Sigmoid colon (tissue), 7 donors: ENCODE measurements around the gene UPK3BL2. TPM values are rescaled to one million over a fixed set of nuclear protein-coding genes. Genes with fewer than 3 reads are reported as not detected.
A peak's percentile ranks its signal among the peaks of the same experiment; 100 is the strongest.
"Not testable (repeated sequence)": the region's sequence is repeated elsewhere in the genome, so short reads cannot be mapped to it uniquely, and the experiment has no call there.

Experiments used
- DNase-seq: peaks from one replicate; pipeline ENCODE4 v3.0.0-alpha.2; 2019
- H3K27ac ChIP-seq, 4 donors: fragments of 200-600 bp; sonication (generic); one replicate each; pipeline ENCODE4 v1.5.1; 2016 to 2019; ENCODE audit warnings: mild to moderate bottlenecking in 1 of 4
- H3K27me3 ChIP-seq, 3 donors: fragments of 200-600 bp; sonication (generic); one replicate each; pipeline ENCODE4 v1.5.1; 2019; ENCODE audit warnings: mild to moderate bottlenecking in 1 of 3
- H3K36me3 ChIP-seq, 4 donors: fragments of 200-600 bp; sonication (generic); one replicate each; pipeline ENCODE4 v1.5.1; 2016 to 2019
- H3K4me1 ChIP-seq, 4 donors: fragments of 200-600 bp; sonication (generic); one replicate each; pipeline ENCODE4 v1.5.1; 2017 to 2019
- H3K4me3 ChIP-seq, 4 donors: fragments of 200-600 bp; sonication (generic); one replicate each; pipeline ENCODE4 v1.5.1; 2017 to 2019; ENCODE audit warnings: mild to moderate bottlenecking in 2 of 4, moderate library complexity in 1 of 4
- H3K9me3 ChIP-seq, 4 donors: fragments of 200-600 bp in 3 of 4; sonication (generic) in 3 of 4; one replicate each; pipeline versions ENCODE4 v1.5.1 to v1.6.1; 2013 to 2019
- POLR2A ChIP-seq, 2 donors: fragments of 450-650 bp; IDR thresholded peaks; one replicate each; pipeline ENCODE4 v1.6.1; 2016; ENCODE audit warnings: antibody characterized with exemption in 2 of 2, mild to moderate bottlenecking in 2 of 2, moderate library complexity in 2 of 2
- POLR2AphosphoS5 ChIP-seq, 4 donors: sonication (generic); formaldehyde crosslinking; IDR thresholded peaks; one replicate each; pipeline ENCODE4 v1.6.1; 2017; ENCODE audit warnings: antibody characterized with exemption in 4 of 4
- WGBS, 2 donors: extraction: QIAGEN DNeasy Blood & Tissue Kit; methylation state at CpG; one replicate each; pipeline ENCODE4 v1.1.7; 2013; 5-methylcytosine and 5-hydroxymethylcytosine counted together
- intact Hi-C: fragments of 100-400 bp; cut with DNase I; formaldehyde crosslinking; loops from one replicate; pipeline ENCODE4 v1.15.1; 2023
- polyA plus RNA-seq, 3 donors: library from polyadenylated mRNA; stranded (reverse); fragments of 200-250 nt; gene quantifications; one replicate each; pipeline ENCODE4 v1.2.3, GENCODE V29; 2013
- total RNA-seq, 4 donors: library from RNA; depleted of rRNA; stranded (reverse); fragments of >200 nt; gene quantifications; one replicate each; pipeline ENCODE4 v1.1.0, GENCODE V29; 2016
- TF ChIP-seq, protein P1 (sequence below), 4 experiments: fragments of 450-650 bp in 3 of 4; fragments of 200-600 bp in 1 of 4; IDR thresholded peaks; one replicate each; pipeline ENCODE4 v1.5.1; 2016 to 2019; ENCODE audit warnings: antibody characterized with exemption in 4 of 4, mild to moderate bottlenecking in 3 of 4, moderate library complexity in 2 of 4
- donor health status: healthy with polysubstance abuse.
- donor health status: Bipolar disorder and iron deficiency.
- donor health status: healthy.

The UPK3BL2 gene
- total and polyA plus RNA-seq, 7 donors, result 0.99 to 14.2 (median 3.6) TPM; not detected in 2

DNA sequence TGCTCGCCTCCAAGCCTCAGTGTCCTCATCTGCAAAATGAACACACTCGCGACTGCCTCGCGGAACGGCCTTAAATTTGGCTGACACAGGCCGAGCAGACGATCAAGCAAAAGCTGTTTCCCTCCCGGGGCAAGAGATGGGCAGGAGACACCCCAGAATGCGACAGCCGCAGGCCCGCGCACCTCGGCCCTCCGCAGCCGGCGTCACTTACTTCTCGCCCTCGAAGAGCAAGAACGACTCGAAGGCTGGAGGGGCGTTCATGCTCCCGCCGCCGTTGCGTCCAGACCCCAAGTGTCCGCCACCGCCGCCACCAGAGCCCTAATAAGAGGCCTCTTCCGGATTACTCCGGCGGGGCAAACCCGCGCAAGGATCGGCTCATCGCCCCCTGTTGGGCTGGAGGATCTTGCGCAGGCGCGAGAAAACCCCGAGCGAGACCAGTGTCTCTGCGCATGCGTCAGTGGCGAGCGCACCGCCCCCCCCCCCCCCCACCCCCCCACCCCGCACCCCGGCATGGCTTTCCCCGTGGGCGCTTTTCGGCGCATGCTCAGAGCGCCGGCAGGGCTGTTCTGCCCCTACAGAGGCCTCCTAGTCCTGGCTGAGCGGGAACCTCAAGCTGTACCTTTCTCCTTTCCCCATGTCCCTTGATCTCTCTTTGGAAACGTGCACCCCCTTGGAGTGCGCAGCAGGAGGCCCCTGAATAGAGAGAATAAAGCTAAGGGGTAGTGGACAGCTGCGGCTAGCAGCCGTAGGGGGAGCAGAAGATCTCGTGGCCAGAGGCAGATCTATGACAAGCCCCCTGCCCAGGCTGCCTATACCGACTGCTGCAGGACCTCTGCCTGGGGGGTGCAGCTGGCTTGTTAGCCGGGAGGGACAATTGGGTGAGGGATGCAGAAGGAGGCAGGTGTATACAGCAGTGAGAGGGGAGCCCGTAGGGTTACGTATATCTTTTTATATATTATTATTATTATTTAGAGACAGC is 29.1 kb upstream of the UPK3BL2 start, which contains the start of gene POLR2J3:
Gene POLR2J3, minus strand, starts transcription at position 323 of the 979 bp plus-strand sequence. Its CDS starts 62 bp downstream, at position 261.
- H3K27me3 ChIP-seq, intact Hi-C loops, H3K36me3 ChIP-seq, H3K4me1 ChIP-seq, H3K9me3 ChIP-seq: not testable (repeated sequence)
- Histone ChIP-seq H3K27ac (peak within 1 kb of the TSS; percentile 68 to 85 (median 78)), H3K4me3 (peak within 1 kb of the TSS; percentile 54 to 82 (median 63))
- DNase-seq, result peak; percentile 96
- TF ChIP-seq POLR2AphosphoS5 (IDR thresholded peaks at IDR 0.05), result peak in 3 of 4 donors; percentile 58 to 77 (median 75)
- TF ChIP-seq, protein P1, sequence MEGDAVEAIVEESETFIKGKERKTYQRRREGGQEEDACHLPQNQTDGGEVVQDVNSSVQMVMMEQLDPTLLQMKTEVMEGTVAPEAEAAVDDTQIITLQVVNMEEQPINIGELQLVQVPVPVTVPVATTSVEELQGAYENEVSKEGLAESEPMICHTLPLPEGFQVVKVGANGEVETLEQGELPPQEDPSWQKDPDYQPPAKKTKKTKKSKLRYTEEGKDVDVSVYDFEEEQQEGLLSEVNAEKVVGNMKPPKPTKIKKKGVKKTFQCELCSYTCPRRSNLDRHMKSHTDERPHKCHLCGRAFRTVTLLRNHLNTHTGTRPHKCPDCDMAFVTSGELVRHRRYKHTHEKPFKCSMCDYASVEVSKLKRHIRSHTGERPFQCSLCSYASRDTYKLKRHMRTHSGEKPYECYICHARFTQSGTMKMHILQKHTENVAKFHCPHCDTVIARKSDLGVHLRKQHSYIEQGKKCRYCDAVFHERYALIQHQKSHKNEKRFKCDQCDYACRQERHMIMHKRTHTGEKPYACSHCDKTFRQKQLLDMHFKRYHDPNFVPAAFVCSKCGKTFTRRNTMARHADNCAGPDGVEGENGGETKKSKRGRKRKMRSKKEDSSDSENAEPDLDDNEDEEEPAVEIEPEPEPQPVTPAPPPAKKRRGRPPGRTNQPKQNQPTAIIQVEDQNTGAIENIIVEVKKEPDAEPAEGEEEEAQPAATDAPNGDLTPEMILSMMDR (IDR thresholded peaks at IDR 0.05), result peak in 2 of 4 experiments; percentile 52 to 74
- peak in 1 of 2 donors; percentile 38 for TF ChIP-seq POLR2A (IDR thresholded peaks at IDR 0.05)
- 0% methylated on average over 54 of the region's 64 CpGs for WGBS, 2 donors

DNA sequence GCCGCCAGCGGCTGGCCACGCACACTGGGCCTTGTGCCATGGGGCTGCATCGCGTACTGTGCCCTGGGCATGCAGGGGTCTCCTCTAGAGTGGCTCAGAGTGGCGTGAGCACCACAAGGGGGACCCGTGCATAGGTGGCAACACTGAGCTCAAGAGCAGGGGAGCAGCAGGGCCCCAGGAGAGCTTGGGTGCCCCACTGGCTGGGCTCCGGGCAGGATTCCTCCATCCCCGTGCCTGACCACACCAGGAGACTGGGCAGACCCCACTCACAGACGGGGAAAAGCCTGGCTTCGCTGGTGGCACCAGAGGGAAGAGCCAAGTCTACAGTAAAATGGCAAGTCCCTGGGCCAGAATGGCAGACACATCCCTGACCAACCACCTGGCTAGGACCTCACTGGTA is 25.1 kb upstream of the UPK3BL2 start:
- H3K9me3 ChIP-seq, H3K27me3 ChIP-seq, H3K27ac ChIP-seq, H3K4me3 ChIP-seq, H3K36me3 ChIP-seq, DNase-seq, H3K4me1 ChIP-seq, intact Hi-C loops: not testable (repeated sequence)
- 94 to 95% methylated on average over 4 of the region's 11 CpGs for WGBS, 2 donors

GRCh38 chr7:102550808-102551422 is 7.4 kb upstream of the UPK3BL2 start, which contains the start of gene SPDYE2:
Gene SPDYE2, plus strand, starts transcription at chr7:102551226. Its CDS starts 2,030 bp downstream, at chr7:102553256.
- intact Hi-C loops, H3K9me3 ChIP-seq: not testable (repeated sequence)
- WGBS, 2 donors, result no CpG with 5 or more reads among the region's 6 CpGs

DNA sequence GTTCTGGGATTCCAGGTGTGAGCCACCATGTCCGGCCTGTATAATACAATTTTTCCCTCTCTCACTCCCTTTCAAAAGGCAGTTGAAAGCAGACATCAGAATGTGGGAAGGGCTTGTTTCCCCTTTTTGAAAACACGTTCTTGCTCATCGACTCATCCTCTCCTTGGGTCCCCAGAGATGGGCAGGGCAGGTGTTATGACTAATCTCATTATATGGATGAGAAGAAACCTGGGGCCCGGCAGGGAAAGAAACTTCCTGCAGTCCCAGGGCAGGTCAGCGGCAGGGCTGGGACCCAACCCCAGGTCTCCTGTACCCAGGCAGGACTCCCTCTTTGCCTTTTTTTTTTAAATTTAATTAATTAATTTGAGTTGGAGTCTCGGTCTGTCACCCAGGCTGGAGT is 2.9 kb upstream of the UPK3BL2 start:
- 77 to 88% methylated on average over 1 to 2 of the region's 6 CpGs for WGBS, 2 donors

More at GRCh38 chr7:102550808-102551422, 7.4 kb upstream of the UPK3BL2 start, which contains the start of gene SPDYE2:
- H3K36me3 ChIP-seq, H3K4me3 ChIP-seq, DNase-seq, H3K27me3 ChIP-seq, H3K27ac ChIP-seq, H3K4me1 ChIP-seq: not testable (repeated sequence)

DNA sequence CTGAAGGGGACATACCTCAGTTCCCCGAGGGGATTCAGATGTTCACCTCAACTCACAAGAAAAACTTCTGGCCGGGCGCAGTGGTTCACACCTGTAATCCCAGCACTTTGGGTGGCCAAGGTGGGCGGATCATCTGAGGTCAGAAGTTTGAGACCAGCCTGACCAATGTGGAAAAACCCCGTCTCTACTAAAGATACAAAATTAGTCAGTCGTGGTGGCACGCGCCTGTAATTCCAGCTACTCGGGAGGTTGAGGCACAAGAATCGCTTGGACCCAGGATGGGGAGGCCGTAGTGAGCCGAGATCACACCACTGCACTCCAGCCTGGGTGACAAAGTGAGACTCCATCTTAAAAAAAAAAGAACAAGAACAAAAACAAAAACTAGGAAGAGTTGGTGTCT is 1.8 kb upstream of the UPK3BL2 start:
- intact Hi-C loops, H3K4me1 ChIP-seq, H3K27ac ChIP-seq, DNase-seq, H3K4me3 ChIP-seq, H3K9me3 ChIP-seq, H3K27me3 ChIP-seq, H3K36me3 ChIP-seq: not testable (repeated sequence)
- 94 to 96% methylated on average over 8 of the region's 12 CpGs for WGBS, 2 donors

More for the DNA sequence above, 2.9 kb upstream of the UPK3BL2 start:
- H3K9me3 ChIP-seq, H3K4me1 ChIP-seq, H3K27ac ChIP-seq, H3K27me3 ChIP-seq, H3K4me3 ChIP-seq, intact Hi-C loops, H3K36me3 ChIP-seq: not testable (repeated sequence)
- DNase-seq, result peak; percentile 27

- H3K27me3 ChIP-seq, DNase-seq, intact Hi-C loops, H3K9me3 ChIP-seq, H3K4me3 ChIP-seq, H3K36me3 ChIP-seq, H3K4me1 ChIP-seq, H3K27ac ChIP-seq: not testable (repeated sequence)
- no CpG with 5 or more reads among the region's 1 CpG for WGBS, 2 donors
Measured at GRCh38 chr7:102544372-102544771, 876 bp upstream of the UPK3BL2 start.

DNA sequence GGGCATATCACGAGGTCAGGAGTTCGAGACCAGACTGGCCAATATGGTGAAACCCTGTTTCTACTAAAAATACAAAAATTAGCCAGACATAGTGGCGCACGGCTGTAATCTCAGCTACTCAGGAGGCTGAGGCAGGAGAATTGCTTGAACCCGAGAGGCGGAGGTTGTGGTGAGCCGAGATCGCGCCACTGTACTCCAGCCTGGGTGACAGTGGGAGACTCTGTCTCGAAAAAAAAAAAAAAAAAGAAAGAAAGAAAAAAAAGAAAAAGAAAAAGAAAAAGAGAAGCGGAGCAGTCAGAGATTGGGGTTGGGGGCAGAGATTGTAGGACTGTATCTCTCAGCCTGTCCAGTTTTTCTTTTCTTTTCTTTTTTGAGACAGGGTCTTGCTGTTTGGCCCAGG is 725 bp downstream of the UPK3BL2 start:
- intact Hi-C loops, H3K27me3 ChIP-seq, H3K36me3 ChIP-seq, H3K4me1 ChIP-seq, H3K27ac ChIP-seq, H3K9me3 ChIP-seq, H3K4me3 ChIP-seq: not testable (repeated sequence)
- 90 to 95% methylated on average over 7 of the region's 11 CpGs for WGBS, 2 donors
- peak; percentile 40 for DNase-seq

DNA sequence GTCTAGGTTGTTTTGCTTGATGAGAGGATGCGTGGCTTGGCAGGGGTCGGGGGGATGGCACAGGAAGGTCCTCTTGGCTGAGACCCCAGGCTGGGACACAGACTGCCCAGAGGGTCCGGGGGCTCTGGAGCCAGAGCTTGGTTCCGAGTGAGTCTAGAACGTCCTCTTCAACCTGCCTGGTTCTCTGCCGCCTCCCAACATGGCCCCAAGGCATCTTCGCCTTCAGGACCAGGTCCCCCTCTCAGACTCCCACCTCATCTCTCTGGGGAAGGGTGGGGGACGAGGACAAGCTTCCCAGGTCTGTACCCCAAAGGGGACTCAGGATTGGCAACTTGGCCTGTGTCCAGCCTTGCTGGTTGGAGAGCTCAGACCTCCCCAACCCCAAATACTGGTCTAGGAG is 1.4 kb downstream of the UPK3BL2 start:
- WGBS, 2 donors, result 100% methylated on average over 4 of the region's 8 CpGs

DNA sequence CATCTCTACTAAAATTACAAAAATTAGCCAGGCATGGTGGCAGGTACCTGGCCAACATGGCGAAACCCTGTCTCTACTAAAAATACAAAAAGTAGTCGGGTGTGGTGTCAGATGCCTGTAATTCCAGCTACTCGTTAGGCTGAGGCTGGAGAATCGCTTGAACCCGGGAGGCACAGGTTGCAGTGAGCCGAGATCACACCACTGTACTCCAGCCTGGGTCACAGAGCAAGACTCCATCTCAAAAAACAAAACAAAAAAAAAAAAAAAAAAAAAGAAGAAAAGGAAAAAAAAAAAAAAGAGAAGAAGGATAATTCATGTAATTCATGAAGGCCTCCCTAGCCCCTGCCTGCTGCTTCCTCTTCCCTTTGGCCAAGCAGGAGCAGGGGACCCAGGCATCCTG is 2.9 kb downstream of the UPK3BL2 start:
- H3K27ac ChIP-seq, H3K27me3 ChIP-seq, DNase-seq, H3K9me3 ChIP-seq, intact Hi-C loops, H3K36me3 ChIP-seq, H3K4me3 ChIP-seq, H3K4me1 ChIP-seq: not testable (repeated sequence)
- 95 to 97% methylated on average over 4 of the region's 6 CpGs for WGBS, 2 donors

More for the DNA sequence above, 1.4 kb downstream of the UPK3BL2 start:
- H3K27me3 ChIP-seq, H3K27ac ChIP-seq, H3K9me3 ChIP-seq, H3K4me3 ChIP-seq, H3K36me3 ChIP-seq, H3K4me1 ChIP-seq, intact Hi-C loops: not testable (repeated sequence)
- DNase-seq, result peak; percentile 42

DNA sequence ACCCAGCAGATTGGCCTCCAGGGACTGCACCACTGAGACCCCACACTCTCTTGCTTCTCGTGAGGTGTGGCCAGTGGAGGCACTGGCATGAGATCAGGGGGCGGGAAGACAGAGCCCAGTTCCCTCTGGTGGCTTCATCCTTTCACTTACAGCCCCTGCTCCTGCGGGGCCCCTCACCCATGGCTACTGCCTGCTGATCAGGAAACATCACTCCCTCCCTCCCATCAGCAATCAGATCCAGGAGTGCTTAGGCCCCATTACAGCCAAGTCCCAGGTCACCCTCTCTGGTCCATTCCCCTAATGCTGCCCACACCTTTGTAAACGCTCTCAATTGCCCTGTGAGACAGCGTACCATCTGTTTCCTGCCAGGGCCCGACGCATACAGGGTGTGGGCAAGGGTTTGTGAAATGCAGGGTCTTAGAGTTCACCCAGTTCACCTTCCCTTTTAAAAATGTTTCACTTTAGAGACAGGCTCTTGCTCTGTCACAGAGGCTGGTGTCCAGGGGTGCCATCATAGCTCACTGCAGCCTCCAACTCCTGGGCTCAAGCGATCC is 8.4 kb downstream of the UPK3BL2 start:
- intact Hi-C loops, H3K4me3 ChIP-seq, H3K9me3 ChIP-seq, H3K36me3 ChIP-seq, H3K27ac ChIP-seq, H3K4me1 ChIP-seq, DNase-seq, H3K27me3 ChIP-seq: not testable (repeated sequence)
- WGBS, 2 donors, result 54 to 71% methylated on average over 4 of the region's 8 CpGs

GRCh38 chr7:102532127-102532526 is 11.4 kb downstream of the UPK3BL2 start:
- H3K4me3 ChIP-seq, DNase-seq, intact Hi-C loops, H3K9me3 ChIP-seq, H3K27ac ChIP-seq, H3K36me3 ChIP-seq, H3K4me1 ChIP-seq, H3K27me3 ChIP-seq: not testable (repeated sequence)
- 94 to 98% methylated on average over 2 of the region's 2 CpGs for WGBS, 2 donors
